ENCODE data around the gene ZFAND6.

GRCh38 chr15:80049046-80049445, 10.4 kb upstream of the ZFAND6 start:
- TF ChIP-seq CTCF (IDR thresholded peaks at IDR 0.05) (no peak), ZFX (IDR thresholded peaks at IDR 0.05; ENCODE audit: borderline replicate concordance) (no peak)
